ENCODE results near the gene CD300A.
A peak's percentile ranks its signal among the peaks of the same experiment; 100 is the strongest.

Gene CD300A

GRCh38 chr17:74430706-74431567, 35.5 kb upstream of the CD300A start:
- Histone ChIP-seq H3K27me3 (peaks cover 47% of the 10 kb centered on the region), H3K9me3 (no peaks in the 10 kb centered on the region), H3K36me3 (no peaks in the 10 kb centered on the region), H3K4me3 (ENCODE audit: low read depth, low read length) (peak overlapping the region; percentile 39), H3K4me1 (peaks cover 5% of the 10 kb centered on the region)
- TF ChIP-seq CTCF (IDR thresholded peaks at IDR 0.05; ENCODE audit: low read depth, low read length): no peak
- DNase-seq: peak; percentile 47

- H3K27me3 ChIP-seq: peaks cover 47% of the 10 kb centered on the region
- no peaks in the 10 kb centered on the region for H3K9me3 ChIP-seq
- peak; percentile 29 for DNase-seq
- H3K36me3 ChIP-seq: no peaks in the 10 kb centered on the region
- H3K4me3 ChIP-seq (ENCODE audit: low read depth, low read length): peak within 1 kb of the TSS; percentile 39
- TF ChIP-seq CTCF (IDR thresholded peaks at IDR 0.05; ENCODE audit: low read depth, low read length): no peak
- peaks cover 5% of the 10 kb centered on the region for H3K4me1 ChIP-seq
Measured at GRCh38 chr17:74431568-74432423, 34.6 kb upstream of the CD300A start, which contains the start of gene GPRC5C. Gene GPRC5C (plus strand): TSS chr17:74432088. CDS start chr17:74439777, 7,689 bp downstream.

- no peaks in the 10 kb centered on the region for H3K9me3 ChIP-seq
- DNase-seq: no peak
Measured at GRCh38 chr17:74432424-74432690, 34.1 kb upstream of the CD300A start.

GRCh38 chr17:74432766-74433391, 33.6 kb upstream of the CD300A start:
- Histone ChIP-seq H3K9me3 (no peaks in the 10 kb centered on the region), H3K27me3 (peaks cover 47% of the 10 kb centered on the region), H3K4me1 (peaks cover 5% of the 10 kb centered on the region), H3K4me3 (ENCODE audit: low read depth, low read length) (no peak overlapping the region), H3K36me3 (no peaks in the 10 kb centered on the region)
- no peak for TF ChIP-seq CTCF (IDR thresholded peaks at IDR 0.05; ENCODE audit: low read depth, low read length)
- no peak for DNase-seq

More at GRCh38 chr17:74432424-74432690, 34.1 kb upstream of the CD300A start:
- H3K27me3 ChIP-seq: peaks cover 47% of the 10 kb centered on the region
- H3K36me3 ChIP-seq: no peaks in the 10 kb centered on the region
- H3K4me3 ChIP-seq (ENCODE audit: low read depth, low read length): no peak overlapping the region
- peaks cover 5% of the 10 kb centered on the region for H3K4me1 ChIP-seq
- no peak for TF ChIP-seq CTCF (IDR thresholded peaks at IDR 0.05; ENCODE audit: low read depth, low read length)

- TF ChIP-seq CTCF (IDR thresholded peaks at IDR 0.05; ENCODE audit: low read depth, low read length): no peak
- Histone ChIP-seq H3K4me3 (ENCODE audit: low read depth, low read length) (no peak overlapping the region), H3K9me3 (no peaks in the 10 kb centered on the region), H3K27me3 (peaks cover 47% of the 10 kb centered on the region), H3K36me3 (no peaks in the 10 kb centered on the region), H3K4me1 (peaks cover 5% of the 10 kb centered on the region)
- no peak for DNase-seq
Measured at GRCh38 chr17:74433421-74434121, 32.9 kb upstream of the CD300A start.
